MG63 (cell line): ENCODE results near the gene HIVEP2. TPM values are rescaled to one million over a fixed set of nuclear protein-coding genes. Genes with fewer than 3 reads are reported as not detected.
A peak's percentile ranks its signal among the peaks of the same experiment; 100 is the strongest.

ENCODE experiments used
- DNase-seq: peaks from one replicate; pipeline ENCODE4 v3.0.0-alpha.2; 2020
- H3K27me3 ChIP-seq: fragments of 250-450 bp; sonication (Bioruptor Pico); 2 replicates; pipeline ENCODE4 v1.5.1; 2020; ENCODE audit warnings: mild to moderate bottlenecking, moderate library complexity
- H3K36me3 ChIP-seq: fragments of 250-450 bp; sonication (Bioruptor Pico); 2 replicates; pipeline ENCODE4 v1.5.1; 2020; ENCODE audit warnings: mild to moderate bottlenecking, moderate library complexity
- H3K4me3 ChIP-seq: fragments of 250-450 bp; sonication (Bioruptor Pico); 2 replicates; pipeline ENCODE4 v1.5.1; 2020; ENCODE audit warnings: mild to moderate bottlenecking, moderate library complexity
- H3K9me3 ChIP-seq: fragments of 250-450 bp; sonication (Bioruptor Pico); 2 replicates; pipeline ENCODE4 v1.5.1; 2020; ENCODE audit warnings: mild to moderate bottlenecking, moderate library complexity
- total RNA-seq: library from RNA; depleted of rRNA; stranded (reverse); fragments of >200 nt; shearing (Covaris generic); gene quantifications from 2 replicates; pipeline ENCODE4 v1.2.3, GENCODE V29; 2014; ENCODE audit warnings: low replicate concordance

The HIVEP2 gene
- total RNA-seq, 1 experiment from 2014 or later, result 2.4 TPM

- Histone ChIP-seq H3K4me3 (no peak overlapping the region), H3K36me3 (no peaks in the 10 kb centered on the region), H3K27me3 (no peaks in the 10 kb centered on the region), H3K9me3 (no peaks in the 10 kb centered on the region)
- no peak for DNase-seq
Observed at GRCh38 chr6:142886431-142887170, 58.4 kb downstream of the HIVEP2 start.

DNA sequence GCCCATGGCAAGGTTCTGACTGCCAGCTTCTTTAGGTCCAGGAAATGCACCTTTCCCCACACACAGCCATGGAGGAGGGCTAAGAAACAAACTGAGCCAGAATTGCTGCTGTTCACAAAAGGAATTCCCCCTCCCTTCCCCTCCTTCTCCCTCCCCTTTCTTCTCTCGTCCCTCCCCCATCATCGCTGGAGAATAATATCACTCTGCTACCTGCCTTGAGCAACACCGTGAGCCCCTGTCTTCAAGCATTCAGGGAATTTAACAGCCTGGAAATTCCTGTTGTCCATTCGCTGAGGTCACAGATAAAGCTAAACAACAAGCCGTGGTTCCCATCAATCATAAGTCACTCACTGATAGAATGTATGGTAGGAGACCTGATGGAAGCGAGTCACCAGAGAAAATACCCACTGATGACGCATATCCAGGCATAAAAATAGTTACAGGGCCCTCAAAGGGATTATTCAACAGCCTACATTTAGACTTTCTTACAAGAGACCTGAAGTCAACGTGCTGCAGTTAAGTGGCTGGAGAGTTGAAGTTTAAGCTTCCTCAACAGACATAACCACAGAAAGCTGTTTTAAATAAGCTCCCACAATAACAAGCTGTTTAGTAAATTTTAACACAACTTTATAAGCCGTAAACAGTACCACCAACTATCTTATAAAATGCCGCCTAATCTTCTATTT is 59.7 kb downstream of the HIVEP2 start:
- no peaks in the 10 kb centered on the region; the same call in 1 of the 2 replicates for H3K36me3 ChIP-seq
- H3K9me3 ChIP-seq, result no peaks in the 10 kb centered on the region
- no peaks in the 10 kb centered on the region for H3K27me3 ChIP-seq
- H3K4me3 ChIP-seq, result peak overlapping the region; percentile 33
- peak; percentile 52 for DNase-seq

GRCh38 chr6:142884214-142885035 is 60.6 kb downstream of the HIVEP2 start:
- Histone ChIP-seq H3K4me3 (peak overlapping the region; percentile 33), H3K9me3 (no peaks in the 10 kb centered on the region), H3K27me3 (no peaks in the 10 kb centered on the region), H3K36me3 (no peaks in the 10 kb centered on the region; the same call in 1 of the 2 replicates)
- no peak for DNase-seq

GRCh38 chr6:142883011-142883410 is 62.0 kb downstream of the HIVEP2 start:
- H3K27me3 ChIP-seq, result no peaks in the 10 kb centered on the region
- no peak for DNase-seq
- H3K9me3 ChIP-seq, result no peaks in the 10 kb centered on the region
- H3K4me3 ChIP-seq, result no peak overlapping the region
- no peaks in the 10 kb centered on the region; the same call in 1 of the 2 replicates for H3K36me3 ChIP-seq

DNA sequence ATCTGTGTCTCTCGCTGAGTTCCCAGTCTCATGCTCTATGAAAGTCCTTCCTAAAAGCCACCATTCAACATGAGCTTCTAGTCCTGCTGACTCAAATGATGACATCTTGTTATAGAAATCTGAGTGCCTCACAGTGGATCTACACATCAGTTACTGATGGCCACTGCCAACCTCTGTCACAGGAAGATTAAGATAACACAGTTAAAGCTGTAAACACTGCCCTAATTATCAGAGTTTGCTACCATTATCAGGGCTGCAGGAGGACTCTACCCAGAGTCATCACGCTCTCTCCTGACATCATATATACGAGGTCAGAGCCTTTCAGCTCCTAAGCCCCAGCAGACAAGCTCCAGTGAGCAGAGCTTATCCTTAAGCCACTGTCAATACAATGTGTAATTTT is 63.2 kb downstream of the HIVEP2 start:
- no peak for DNase-seq
- 0 out of 2 replicates have a peak, but pooled peaks cover 1% of the 10 kb centered on the region for H3K9me3 ChIP-seq
- no peaks in the 10 kb centered on the region for H3K27me3 ChIP-seq
- no peaks in the 10 kb centered on the region; the same call in 1 of the 2 replicates for H3K36me3 ChIP-seq
- H3K4me3 ChIP-seq, result no peak overlapping the region

GRCh38 chr6:142881290-142881689 is 63.7 kb downstream of the HIVEP2 start:
- Histone ChIP-seq H3K9me3 (0 out of 2 replicates have a peak, but pooled peaks cover 1% of the 10 kb centered on the region), H3K27me3 (no peaks in the 10 kb centered on the region), H3K4me3 (no peak overlapping the region), H3K36me3 (no peaks in the 10 kb centered on the region; the same call in 1 of the 2 replicates)
- DNase-seq, result no peak

DNA sequence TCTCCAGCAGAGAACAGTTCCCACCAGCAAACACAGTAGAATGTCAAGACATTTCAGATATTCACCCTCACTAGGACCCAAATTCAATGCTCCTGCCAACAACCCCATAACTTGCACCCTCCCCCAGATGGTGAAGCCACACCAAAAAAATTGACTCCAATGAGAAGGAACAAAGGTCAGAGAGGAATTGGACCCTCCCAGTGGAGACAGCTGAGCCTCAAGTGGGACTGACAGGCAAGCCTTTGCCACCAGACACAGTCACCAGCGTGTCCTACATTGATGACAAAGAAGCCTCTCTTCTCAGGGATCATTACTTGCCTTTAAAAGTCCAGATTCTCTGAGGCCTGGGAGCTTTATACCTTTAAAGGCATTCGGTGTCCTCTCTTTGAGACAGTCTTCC is 64.8 kb downstream of the HIVEP2 start:
- Histone ChIP-seq H3K36me3 (no peaks in the 10 kb centered on the region; the same call in 1 of the 2 replicates), H3K27me3 (no peaks in the 10 kb centered on the region), H3K9me3 (0 out of 2 replicates have a peak, but pooled peaks cover 1% of the 10 kb centered on the region), H3K4me3 (no peak overlapping the region)
- DNase-seq, result no peak

GRCh38 chr6:142879527-142879926 is 65.4 kb downstream of the HIVEP2 start:
- 0 out of 2 replicates have a peak, but pooled peaks cover 1% of the 10 kb centered on the region for H3K9me3 ChIP-seq
- H3K27me3 ChIP-seq, result no peaks in the 10 kb centered on the region
- H3K4me3 ChIP-seq, result no peak overlapping the region
- no peak for DNase-seq
- H3K36me3 ChIP-seq, result no peaks in the 10 kb centered on the region; the same call in 1 of the 2 replicates

DNA sequence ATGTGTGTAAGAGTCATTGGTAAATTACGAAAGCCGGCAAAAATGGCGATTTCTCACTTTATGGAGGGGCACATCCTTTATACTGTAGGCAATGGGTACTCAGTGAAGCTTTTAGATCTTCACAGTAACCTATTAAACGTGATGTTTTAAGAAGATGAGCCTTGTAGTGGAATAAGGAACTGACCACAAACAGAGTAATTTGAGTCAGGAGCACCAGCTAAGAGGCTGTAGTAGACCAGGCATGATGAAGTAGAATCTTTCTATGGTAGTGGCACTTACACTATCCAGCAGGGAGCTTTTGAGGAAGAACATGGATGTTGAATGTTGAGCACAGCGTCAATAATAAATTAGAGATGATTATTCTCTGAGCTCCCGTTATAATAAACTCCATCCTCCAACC is 65.9 kb downstream of the HIVEP2 start:
- H3K4me3 ChIP-seq, result no peak overlapping the region
- H3K27me3 ChIP-seq, result no peaks in the 10 kb centered on the region
- H3K36me3 ChIP-seq, result no peaks in the 10 kb centered on the region; the same call in 1 of the 2 replicates
- 0 out of 2 replicates have a peak, but pooled peaks cover 1% of the 10 kb centered on the region for H3K9me3 ChIP-seq
- no peak for DNase-seq

GRCh38 chr6:142878407-142878806 is 66.6 kb downstream of the HIVEP2 start:
- no peaks in the 10 kb centered on the region; the same call in 1 of the 2 replicates for H3K36me3 ChIP-seq
- H3K27me3 ChIP-seq, result no peaks in the 10 kb centered on the region
- DNase-seq, result no peak
- 0 out of 2 replicates have a peak, but pooled peaks cover 1% of the 10 kb centered on the region for H3K9me3 ChIP-seq
- H3K4me3 ChIP-seq, result no peak overlapping the region

- no peak overlapping the region for H3K4me3 ChIP-seq
- H3K27me3 ChIP-seq, result no peaks in the 10 kb centered on the region
- H3K9me3 ChIP-seq, result 0 out of 2 replicates have a peak, but pooled peaks cover 1% of the 10 kb centered on the region
- no peak for DNase-seq
- H3K36me3 ChIP-seq, result no peaks in the 10 kb centered on the region
Observed at GRCh38 chr6:142874676-142875075, 70.3 kb downstream of the HIVEP2 start.

- Histone ChIP-seq H3K27me3 (no peaks in the 10 kb centered on the region), H3K36me3 (no peaks in the 10 kb centered on the region), H3K4me3 (no peak overlapping the region), H3K9me3 (no peaks in the 10 kb centered on the region)
- DNase-seq, result peak; percentile 25
Observed at GRCh38 chr6:142872376-142872775, 72.6 kb downstream of the HIVEP2 start.

GRCh38 chr6:142871910-142872331 is 73.1 kb downstream of the HIVEP2 start:
- DNase-seq, result peak; percentile 56
- Histone ChIP-seq H3K4me3 (no peak overlapping the region), H3K27me3 (no peaks in the 10 kb centered on the region), H3K9me3 (no peaks in the 10 kb centered on the region), H3K36me3 (no peaks in the 10 kb centered on the region)

DNA sequence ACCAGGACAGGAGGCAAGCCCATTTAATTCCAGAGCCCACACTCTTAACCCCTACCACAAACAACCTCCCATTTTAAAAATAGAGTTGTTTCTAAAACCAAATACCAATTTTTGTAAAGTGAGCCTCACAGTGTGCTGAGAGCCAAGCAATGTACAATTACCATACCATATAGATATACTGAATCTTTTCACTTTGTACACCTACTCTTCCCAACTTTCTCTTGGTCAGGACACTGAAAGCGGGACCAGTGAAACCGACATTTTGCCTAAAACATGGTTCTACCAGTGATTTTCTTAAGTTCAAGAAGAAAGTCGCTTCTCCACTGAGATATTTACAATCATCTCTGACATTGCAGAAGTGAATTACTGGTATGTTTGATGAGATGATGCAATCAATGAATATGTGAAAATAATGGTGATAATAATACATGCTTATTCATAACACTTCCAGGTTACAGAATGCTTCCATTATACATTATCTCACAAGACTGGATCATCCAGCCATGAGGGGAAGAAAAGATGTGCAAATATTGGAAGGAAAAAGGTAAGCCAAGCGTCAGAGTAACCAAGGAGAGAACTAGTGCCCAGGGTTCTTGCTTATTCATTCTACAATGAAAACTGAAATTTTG is 74.1 kb downstream of the HIVEP2 start:
- DNase-seq, result no peak
- Histone ChIP-seq H3K9me3 (no peaks in the 10 kb centered on the region), H3K36me3 (no peaks in the 10 kb centered on the region), H3K27me3 (no peaks in the 10 kb centered on the region), H3K4me3 (no peak overlapping the region)

GRCh38 chr6:142868917-142869316 is 76.1 kb downstream of the HIVEP2 start:
- no peaks in the 10 kb centered on the region for H3K9me3 ChIP-seq
- no peaks in the 10 kb centered on the region for H3K27me3 ChIP-seq
- H3K36me3 ChIP-seq, result no peaks in the 10 kb centered on the region
- DNase-seq, result no peak
- no peak overlapping the region for H3K4me3 ChIP-seq
